Putamen (tissue), 1 donor: Measurements from ENCODE around the gene GRAMD2B.
"Not testable (repeated sequence)": the region's sequence is repeated elsewhere in the genome, so short reads cannot be mapped to it uniquely, and the experiment has no call there.

Source experiments
- DNase-seq: peaks from one replicate; pipeline ENCODE4 v3.0.0-alpha.2; 2016; ENCODE audit warnings: low spot score

The GRAMD2B gene

DNA sequence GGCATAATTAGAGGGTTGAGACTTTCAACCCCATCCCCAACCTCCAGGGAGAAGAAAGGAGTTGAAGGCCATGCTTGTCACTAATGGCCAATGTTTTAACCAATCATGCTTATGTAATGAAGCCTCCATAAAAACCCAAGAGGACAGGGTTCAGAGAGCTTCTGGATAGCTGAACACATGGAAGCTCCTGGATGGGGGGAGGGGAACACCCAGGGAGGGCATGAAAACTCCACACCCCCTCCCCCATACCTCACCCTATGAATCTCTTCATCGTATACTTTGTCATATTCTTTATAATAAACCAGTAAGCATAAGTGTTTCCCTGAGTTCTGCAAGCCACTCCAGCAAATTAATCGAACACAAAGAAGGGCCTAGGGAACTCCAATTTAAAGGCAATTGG, 90.1 kb downstream of the GRAMD2B start:
- DNase-seq: no peak

- DNase-seq: no peak
Measured at GRCh38 chr5:126513703-126514102, 90.5 kb downstream of the GRAMD2B start.

- DNase-seq: no peak
Measured at GRCh38 chr5:126514131-126514557, 90.9 kb downstream of the GRAMD2B start.

DNA sequence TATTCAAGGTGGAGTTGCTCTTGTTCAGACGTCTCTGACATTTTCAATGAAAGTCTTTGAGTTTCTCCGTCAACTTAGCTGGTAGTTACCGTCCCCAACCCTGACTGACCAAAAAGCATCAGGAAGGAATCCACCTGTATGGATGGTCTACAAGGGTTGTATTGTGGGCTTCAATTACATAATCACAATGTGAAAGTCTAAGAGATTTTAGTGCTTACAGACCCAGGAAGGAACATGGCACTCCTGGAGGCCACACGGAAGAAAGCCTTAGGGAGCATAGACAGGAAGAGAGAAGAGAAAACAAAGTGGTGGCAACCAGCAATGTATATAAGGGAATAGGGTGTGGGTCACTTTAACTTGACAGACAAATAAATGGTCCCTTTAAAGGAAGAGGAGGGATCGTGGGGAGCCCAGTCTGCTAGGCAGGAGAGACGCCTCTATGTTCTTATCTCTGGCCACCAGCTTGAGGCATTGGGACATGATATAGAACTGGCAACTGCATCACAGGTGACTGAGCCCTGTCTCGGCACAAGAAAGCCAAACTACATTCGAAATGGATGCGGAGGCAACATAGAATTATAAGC, 91.4 kb downstream of the GRAMD2B start:
- no peak for DNase-seq

GRCh38 chr5:126515337-126515736, 92.1 kb downstream of the GRAMD2B start:
- DNase-seq: no peak

DNA sequence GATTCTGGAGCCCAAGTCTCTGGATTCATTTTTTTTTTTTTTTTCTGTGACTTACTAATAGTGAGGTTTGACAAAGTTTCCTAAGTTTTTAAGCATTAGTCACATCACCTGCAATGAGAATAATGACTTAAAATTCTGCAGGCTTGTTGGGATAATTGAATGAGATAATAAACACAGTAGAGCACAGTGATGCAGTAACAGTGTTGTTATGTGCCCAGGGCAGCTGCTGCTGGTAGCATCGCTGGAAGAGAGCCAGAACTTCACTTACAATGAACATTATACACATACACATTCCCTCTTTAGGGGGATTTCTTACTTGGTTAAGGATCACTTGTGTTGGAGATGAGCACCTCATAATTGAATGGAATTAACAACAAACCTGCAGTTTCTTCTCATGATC, 92.9 kb downstream of the GRAMD2B start:
- DNase-seq: no peak

DNA sequence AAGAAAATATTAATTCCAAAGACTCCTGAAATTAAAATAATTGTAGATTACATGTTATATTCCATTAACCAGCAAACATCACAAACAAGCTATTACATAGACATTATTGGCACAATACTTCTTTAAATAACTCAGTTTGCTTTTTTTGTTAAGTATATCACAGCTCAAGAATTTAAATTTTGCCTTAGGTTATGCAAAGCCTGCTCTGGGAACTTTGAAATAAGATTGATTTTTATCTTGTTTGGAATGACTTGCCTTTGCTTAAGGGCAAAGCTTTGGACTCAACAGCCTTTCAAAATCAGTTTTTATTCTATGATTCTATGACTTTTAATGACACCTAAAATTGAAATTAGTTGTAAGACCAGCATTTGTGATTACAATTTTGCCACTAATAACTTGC, 93.6 kb downstream of the GRAMD2B start:
- DNase-seq: no peak

GRCh38 chr5:126519223-126519622, 96.0 kb downstream of the GRAMD2B start:
- not testable (repeated sequence) for DNase-seq

DNA sequence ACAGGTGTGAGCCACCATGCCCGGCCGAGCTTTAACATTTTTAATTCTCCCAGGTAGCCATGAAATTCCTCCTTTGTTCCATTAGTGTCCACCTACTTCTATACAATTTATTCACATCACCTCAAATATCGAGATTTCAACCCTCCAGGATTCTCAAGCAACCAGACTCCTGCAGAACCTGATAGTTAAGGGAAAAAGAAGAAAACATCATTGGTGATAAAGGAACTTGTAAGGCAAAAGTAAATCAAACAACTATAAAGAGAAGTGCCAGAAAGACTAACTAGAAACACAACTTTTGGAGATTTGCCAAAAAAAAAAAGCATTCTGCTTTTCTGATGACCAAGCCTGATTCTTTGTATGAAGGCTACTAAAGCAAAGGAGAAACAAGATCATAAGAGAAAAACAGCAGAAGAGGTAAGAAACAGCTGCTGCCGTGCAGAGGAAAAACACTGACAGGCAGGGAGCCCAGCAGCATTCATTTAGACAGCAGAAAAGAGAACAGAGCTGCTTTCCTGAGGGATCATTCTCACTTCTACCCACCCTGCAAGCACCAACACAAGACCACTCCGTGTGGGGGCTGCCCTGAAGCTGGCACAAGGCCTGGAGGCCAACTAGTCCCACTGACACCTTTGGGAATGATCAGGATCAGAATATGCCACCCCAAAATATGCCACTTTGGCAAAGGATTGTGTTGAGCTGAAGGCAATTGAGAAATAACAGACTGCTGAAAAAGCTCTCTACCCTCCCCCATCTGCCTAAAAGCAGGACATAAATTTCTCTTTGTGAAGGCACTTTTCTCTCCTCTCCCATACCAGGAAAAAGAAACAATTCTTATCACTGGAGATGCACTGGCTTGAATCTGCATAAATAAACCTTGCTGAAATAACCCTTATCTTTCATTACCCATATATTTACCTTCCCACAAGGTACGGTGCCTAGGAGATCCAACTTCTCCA, 96.7 kb downstream of the GRAMD2B start:
- no peak for DNase-seq

- no peak for DNase-seq
Measured at GRCh38 chr5:126520593-126520953, 97.4 kb downstream of the GRAMD2B start.

- no peak for DNase-seq
Measured at GRCh38 chr5:126521130-126521529, 97.9 kb downstream of the GRAMD2B start.

GRCh38 chr5:126523818-126524510, 100.8 kb downstream of the GRAMD2B start:
- DNase-seq: no peak

DNA sequence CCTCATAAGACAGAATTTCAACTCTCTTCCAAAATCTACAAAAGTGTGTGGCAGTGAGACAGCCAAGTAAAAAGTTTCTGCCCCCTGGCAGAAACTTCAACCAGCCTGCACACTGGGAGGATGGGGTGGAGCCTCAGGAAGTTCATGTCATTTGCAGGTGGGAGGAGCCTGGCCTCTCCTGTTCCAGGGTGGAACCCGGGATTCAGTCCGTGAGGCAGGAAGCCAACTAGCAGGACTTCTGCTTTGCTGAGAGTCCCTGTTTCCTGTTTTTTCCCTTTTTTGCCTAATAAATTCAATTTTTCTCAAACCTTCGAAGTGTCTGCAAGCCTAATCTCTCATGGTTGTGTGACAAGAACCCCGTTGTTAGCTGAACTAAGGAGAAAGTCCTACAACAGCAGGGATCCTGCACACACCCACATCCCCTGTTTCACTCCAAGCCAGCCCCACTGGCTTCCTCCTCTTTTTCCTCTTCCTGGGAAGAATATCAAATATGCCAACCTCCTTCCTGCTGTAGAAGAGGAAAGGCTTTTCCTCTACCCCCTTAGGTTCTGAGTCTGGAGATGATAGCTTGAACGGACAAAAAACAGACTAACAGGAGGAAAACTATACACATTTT, 102.5 kb downstream of the GRAMD2B start:
- DNase-seq: no peak

- no peak for DNase-seq
Measured at GRCh38 chr5:126526493-126526892, 103.3 kb downstream of the GRAMD2B start.

GRCh38 chr5:126527158-126527557, 103.9 kb downstream of the GRAMD2B start:
- no peak for DNase-seq

DNA sequence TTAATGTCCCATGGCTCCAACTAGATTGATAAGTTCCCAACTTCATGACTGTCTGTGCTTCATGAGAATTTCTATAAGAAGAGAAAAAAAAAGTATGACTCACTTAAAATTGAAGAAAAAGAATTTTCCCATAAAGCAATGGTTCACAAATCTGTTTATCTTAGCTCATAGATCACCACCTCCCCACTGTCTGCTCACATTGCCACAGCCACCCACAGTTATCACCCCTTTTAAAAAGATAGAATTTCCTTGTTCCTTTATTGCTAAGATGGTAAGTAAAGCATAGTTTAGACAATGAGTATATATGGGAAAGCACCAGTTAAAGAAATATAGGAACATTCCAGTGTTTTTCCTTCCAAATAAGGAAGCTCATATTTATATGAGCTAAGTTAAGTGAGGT, 104.7 kb downstream of the GRAMD2B start:
- DNase-seq: no peak

DNA sequence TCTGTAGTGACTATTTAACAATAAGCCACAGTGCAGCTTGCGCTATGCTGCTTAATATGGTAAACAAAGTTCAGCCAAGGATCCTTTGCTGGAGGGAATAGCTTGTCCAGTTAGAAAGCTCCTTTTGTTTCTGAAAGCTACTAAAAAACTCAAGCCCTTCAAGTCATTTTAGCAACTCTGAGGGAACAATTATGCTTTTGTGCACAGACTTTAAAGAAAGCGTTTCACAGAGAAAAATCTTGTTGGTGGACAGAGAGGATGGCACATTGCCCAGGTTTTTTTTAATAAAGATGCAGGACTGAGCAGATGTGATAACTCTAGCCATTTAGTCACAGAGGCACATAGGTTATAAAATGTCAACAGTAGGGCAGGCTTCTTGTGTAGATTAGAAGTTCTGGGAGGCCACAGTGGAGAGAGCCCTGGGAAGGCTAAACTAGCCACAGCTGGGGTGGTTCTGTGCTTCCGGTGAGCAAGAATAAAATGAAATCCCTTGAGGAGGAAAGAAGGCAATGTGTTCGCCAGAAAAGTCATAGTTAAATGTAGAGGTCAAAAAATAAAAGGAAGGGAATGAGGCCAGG, 108.4 kb downstream of the GRAMD2B start:
- DNase-seq: peak; percentile 75

DNA sequence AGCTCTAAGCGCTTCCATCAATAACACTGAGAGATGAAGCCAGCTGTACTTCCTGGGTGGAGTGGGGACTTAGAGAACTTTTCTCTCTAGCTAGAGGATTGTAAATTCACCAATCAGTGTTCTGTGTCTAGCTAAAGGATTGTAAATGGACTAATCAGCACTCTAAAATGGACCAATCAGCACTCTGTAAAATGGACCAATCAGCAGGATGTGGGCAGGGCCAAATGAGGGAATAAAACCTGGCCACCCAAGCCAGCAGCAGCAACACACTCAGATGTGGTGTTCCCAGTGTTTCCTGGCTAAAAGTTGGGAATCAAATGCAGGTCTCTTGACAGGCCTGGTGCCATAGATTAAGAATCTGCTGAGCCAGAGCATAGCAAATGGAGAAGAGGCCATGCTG, 111.3 kb downstream of the GRAMD2B start:
- no peak for DNase-seq

GRCh38 chr5:126535856-126536545, 112.8 kb downstream of the GRAMD2B start:
- DNase-seq: no peak

GRCh38 chr5:126536874-126537273, 113.7 kb downstream of the GRAMD2B start:
- no peak for DNase-seq

DNA sequence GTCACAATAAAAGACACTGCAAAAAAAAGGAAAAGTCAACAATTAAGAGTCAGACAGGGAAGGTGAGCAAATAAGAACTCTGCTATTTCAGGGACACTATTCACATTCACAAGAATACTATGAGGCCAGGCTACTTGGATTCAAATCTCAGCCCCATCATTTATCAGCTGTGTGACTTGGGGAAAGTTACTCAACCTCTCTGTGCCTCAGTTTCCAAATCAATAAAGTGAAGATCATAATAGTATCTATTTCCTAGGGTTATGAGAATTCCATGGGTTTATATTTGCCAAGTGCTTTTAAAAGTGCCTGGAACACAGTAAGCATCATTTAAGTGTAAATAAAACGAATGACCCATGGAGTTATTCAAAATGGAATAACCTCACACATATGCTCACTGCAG, 115.4 kb downstream of the GRAMD2B start:
- DNase-seq: no peak

GRCh38 chr5:126540631-126541030, 117.4 kb downstream of the GRAMD2B start:
- DNase-seq: no peak
